GM12873 (cell line): ENCODE results near the gene IRGQ.

ENCODE experiments used
- TF ChIP-seq, protein P1 (sequence below): IDR thresholded peaks from 2 replicates; pipeline ENCODE4 v1.5.1; 2012; ENCODE audit warnings: low read depth, mild to moderate bottlenecking, moderate library complexity, low read length, control low read depth; ENCODE audit not compliant: insufficient read depth; ENCODE audit errors: missing control alignments

IRGQ gene

DNA sequence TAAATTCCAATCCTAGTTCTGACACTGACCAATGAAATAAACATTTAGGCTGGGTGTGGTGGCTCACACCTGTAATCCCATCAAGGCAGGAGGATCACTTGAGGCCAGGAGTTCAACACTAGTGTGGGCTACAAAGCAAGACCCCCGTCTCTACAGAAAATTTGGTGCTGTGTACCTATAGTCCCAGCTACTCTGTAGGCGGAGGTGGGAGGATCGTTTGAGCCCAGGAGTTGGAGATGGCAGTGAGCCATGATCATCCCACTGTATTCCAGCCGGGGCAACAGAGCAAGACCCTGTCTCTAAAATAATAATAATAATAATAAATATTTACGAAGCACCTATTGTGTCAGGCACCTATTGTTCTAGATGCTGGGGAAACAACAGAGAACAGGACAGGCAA, 6.7 kb downstream of the IRGQ start:
- TF ChIP-seq, protein P1, sequence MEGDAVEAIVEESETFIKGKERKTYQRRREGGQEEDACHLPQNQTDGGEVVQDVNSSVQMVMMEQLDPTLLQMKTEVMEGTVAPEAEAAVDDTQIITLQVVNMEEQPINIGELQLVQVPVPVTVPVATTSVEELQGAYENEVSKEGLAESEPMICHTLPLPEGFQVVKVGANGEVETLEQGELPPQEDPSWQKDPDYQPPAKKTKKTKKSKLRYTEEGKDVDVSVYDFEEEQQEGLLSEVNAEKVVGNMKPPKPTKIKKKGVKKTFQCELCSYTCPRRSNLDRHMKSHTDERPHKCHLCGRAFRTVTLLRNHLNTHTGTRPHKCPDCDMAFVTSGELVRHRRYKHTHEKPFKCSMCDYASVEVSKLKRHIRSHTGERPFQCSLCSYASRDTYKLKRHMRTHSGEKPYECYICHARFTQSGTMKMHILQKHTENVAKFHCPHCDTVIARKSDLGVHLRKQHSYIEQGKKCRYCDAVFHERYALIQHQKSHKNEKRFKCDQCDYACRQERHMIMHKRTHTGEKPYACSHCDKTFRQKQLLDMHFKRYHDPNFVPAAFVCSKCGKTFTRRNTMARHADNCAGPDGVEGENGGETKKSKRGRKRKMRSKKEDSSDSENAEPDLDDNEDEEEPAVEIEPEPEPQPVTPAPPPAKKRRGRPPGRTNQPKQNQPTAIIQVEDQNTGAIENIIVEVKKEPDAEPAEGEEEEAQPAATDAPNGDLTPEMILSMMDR: no peak

- TF ChIP-seq, protein P1: no peak
These were observed 9.6 kb downstream of the IRGQ start for GRCh38 chr19:43586346-43586745.

DNA sequence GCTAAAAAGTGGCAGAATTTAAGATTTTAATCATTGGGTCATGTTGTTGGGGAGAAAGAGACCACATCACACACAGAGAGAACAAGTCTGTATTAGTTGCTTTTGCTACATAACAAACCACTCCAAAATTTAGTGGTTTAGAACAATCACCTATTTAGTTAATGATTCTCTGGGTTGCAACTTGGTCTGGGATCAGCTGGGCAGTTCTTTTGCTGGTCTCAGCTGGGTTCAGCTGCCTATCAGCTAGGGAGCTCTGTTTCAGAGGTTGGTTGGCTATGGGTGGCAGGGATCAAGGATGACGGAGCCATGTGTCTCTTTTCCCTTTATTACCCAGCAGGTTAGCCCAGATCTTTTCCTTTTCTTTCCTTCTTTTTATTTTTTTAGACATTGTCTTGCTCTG, 11.4 kb downstream of the IRGQ start:
- TF ChIP-seq, protein P1: no peak

DNA sequence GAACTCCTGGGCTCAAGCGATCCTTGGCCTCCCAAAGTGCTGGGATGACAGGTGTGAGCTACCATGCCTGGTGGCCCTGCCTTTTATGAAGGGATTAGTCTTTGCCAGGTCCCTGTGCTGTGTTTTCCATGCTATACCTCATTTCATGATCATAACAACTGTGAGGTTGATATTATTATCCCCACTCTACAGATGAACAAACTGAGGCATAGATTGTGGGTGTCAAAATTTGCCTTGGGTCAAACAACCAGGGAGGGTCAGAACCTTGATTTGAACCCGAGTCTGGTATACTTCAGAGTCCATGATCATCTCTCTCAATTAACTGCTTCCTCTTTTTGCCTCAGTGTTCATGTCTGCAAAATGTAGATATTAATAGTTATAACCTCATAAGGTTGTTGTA, 13.4 kb downstream of the IRGQ start:
- TF ChIP-seq, protein P1: no peak

GRCh38 chr19:43581467-43581866, 14.5 kb downstream of the IRGQ start:
- TF ChIP-seq, protein P1: no peak

GRCh38 chr19:43578787-43579186, 17.1 kb downstream of the IRGQ start:
- TF ChIP-seq, protein P1: no peak

DNA sequence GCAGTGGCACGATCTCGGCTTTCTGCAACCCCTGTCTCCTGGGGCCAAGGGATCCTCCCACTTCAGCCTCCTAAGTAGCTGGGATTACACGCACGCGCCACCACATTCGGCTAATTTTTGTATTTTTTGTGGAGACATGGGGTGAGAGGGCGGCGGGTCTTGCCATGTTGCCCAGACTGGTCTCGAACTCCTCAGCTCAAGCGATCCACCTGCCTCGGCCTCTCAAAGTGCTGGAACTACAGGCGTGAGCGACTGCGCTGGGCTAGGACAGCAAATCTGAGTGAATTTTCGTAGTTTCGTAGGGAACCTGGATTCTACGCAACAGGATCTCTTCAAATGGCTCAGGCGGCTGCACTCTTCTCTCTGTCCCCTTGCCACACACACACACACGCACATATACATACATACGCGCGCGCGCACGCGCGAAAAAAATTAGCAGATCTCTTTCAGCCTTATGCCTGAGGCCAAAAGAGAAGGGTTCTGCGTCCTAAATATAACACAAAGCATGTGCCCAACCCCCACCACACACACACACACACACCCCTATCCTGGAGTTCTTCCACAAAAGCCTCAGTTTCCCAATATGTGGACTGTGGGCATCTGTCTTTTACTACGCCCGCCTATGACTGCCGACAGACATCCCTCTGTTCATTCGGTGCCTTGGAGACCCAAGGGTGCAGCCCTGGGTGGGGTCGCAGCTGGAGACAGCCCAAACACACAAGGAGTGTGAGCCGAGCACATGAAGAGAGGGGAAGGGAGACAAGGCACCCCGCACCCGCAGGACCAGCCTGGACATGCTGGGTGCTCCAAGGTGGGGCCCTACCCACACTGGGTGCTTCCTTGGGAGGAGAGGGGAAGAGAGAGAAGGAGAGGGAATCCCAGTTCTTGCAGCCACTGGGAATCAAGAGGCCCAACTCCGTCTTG, 19.7 kb downstream of the IRGQ start:
- TF ChIP-seq, protein P1: no peak
